Thyroid gland (tissue), 4 donors: ENCODE results near the gene WNT9A. TPM values are rescaled to one million over a fixed set of nuclear protein-coding genes. Genes with fewer than 3 reads are reported as not detected.
"Not testable (repeated sequence)": the region's sequence is repeated elsewhere in the genome, so short reads cannot be mapped to it uniquely, and the experiment has no call there.

ENCODE experiments used
- DNase-seq, 2 donors: peaks; one replicate each; pipeline ENCODE4 v3.0.0-alpha.2; 2019
- H3K27ac ChIP-seq, 3 donors: fragments of 200-600 bp; sonication (generic); 1 replicate in 2 of 3; 2 replicates in 1 of 3; pipeline ENCODE4 v1.5.1; 2016 to 2019; ENCODE audit warnings: mild to moderate bottlenecking in 1 of 3, moderate library complexity in 1 of 3
- H3K27me3 ChIP-seq: fragments of 200-600 bp; sonication (generic); one replicate; pipeline ENCODE4 v1.5.1; 2019
- H3K36me3 ChIP-seq, 2 donors: fragments of 200-600 bp; sonication (generic); one replicate each; pipeline ENCODE4 v1.5.1; 2016 to 2019
- H3K4me1 ChIP-seq, 2 donors: fragments of 200-600 bp; sonication (generic); one replicate each; pipeline ENCODE4 v1.5.1; 2017 to 2019
- H3K4me3 ChIP-seq, 3 donors: fragments of 200-600 bp; sonication (generic); replicated peaks in 1 of 3; 1 replicate in 2 of 3; 2 replicates in 1 of 3; pipeline ENCODE4 v1.5.1; 2016; ENCODE audit warnings: mild to moderate bottlenecking in 1 of 3
- H3K9me3 ChIP-seq: fragments of 200-600 bp; sonication (generic); one replicate; pipeline ENCODE4 v1.5.1; 2017
- POLR2A ChIP-seq, 2 donors: fragments of 450-650 bp; IDR thresholded peaks; one replicate each; pipeline ENCODE4 v1.6.1; 2017; ENCODE audit warnings: antibody characterized with exemption in 2 of 2, mild to moderate bottlenecking in 2 of 2, moderate library complexity in 1 of 2
- WGBS, 2 donors: methylation state at CpG; one replicate each; pipeline ENCODE4 v1.1.5; 2017; 5-methylcytosine and 5-hydroxymethylcytosine counted together
- intact Hi-C: fragments of 100-400 bp; cut with DNase I; formaldehyde crosslinking; loops from one replicate; pipeline ENCODE4 v1.15.1; 2023
- total RNA-seq, 4 donors: library from RNA; depleted of rRNA; stranded (reverse); fragments of >200 nt; gene quantifications; one replicate each; pipeline ENCODE4 v1.2.3, GENCODE V29; 2016
- TF ChIP-seq, protein P1 (sequence below), 6 experiments: fragments of 200-600 bp in 3 of 6; fragments of 450-650 bp in 3 of 6; sonication (generic) in 3 of 6; IDR thresholded peaks; one replicate each; pipeline ENCODE4 v1.5.1; 2016 to 2019; ENCODE audit warnings: antibody characterized with exemption in 6 of 6, mild to moderate bottlenecking in 2 of 6, inconsistent platforms in 1 of 6, moderate library complexity in 1 of 6

WNT9A gene, protein sequence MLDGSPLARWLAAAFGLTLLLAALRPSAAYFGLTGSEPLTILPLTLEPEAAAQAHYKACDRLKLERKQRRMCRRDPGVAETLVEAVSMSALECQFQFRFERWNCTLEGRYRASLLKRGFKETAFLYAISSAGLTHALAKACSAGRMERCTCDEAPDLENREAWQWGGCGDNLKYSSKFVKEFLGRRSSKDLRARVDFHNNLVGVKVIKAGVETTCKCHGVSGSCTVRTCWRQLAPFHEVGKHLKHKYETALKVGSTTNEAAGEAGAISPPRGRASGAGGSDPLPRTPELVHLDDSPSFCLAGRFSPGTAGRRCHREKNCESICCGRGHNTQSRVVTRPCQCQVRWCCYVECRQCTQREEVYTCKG
- total RNA-seq: 1 to 10 TPM; 2.5 to 4.3 (median 3.4) TPM

DNA sequence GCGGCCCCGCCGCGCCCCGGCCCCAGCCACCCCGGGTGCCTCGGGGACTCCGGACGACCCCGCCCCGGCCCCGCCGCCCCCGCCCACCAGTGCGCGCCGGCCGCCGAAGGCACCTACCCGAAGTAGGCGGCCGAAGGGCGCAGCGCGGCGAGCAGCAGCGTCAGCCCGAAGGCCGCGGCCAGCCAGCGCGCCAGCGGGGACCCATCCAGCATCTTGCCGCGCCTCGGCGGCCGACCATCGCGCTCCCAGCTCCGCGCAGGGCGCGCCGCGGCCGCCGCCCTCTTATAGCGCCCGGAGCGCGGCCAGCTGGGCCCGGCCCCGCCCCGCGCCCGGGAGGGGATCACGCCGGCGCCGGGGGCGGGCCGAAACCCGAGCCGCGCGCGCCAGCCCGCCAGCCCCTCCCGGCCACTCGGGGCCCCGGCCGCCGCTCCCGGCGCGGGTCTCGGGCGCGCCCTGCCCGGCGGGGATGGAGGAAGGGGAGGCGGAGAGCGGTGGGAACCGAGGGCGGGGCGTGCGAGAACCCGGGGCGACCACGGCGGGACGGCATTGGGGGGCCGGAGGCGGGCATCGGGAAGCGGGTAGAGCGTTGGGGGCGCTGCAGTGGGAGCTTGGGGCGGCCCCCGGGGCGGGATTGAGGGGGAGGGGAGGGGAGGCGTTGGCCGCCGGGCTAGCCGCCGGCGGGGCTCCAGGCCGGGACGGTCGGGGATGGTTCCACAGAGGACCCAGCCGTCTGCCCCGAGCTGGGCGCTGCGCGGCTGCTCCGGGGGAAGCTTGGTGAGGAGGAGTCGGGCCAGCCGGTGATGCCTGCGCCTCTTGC is at the start of gene WNT9A:
WNT9A (minus strand) TSS at position 257 of the 817 bp plus-strand sequence; CDS start at position 212, 45 bp downstream.
- Histone ChIP-seq H3K36me3 (no peaks in the 10 kb centered on the region), H3K4me1 (peaks cover 21 to 29% of the 10 kb centered on the region in 2 donors)

DNA sequence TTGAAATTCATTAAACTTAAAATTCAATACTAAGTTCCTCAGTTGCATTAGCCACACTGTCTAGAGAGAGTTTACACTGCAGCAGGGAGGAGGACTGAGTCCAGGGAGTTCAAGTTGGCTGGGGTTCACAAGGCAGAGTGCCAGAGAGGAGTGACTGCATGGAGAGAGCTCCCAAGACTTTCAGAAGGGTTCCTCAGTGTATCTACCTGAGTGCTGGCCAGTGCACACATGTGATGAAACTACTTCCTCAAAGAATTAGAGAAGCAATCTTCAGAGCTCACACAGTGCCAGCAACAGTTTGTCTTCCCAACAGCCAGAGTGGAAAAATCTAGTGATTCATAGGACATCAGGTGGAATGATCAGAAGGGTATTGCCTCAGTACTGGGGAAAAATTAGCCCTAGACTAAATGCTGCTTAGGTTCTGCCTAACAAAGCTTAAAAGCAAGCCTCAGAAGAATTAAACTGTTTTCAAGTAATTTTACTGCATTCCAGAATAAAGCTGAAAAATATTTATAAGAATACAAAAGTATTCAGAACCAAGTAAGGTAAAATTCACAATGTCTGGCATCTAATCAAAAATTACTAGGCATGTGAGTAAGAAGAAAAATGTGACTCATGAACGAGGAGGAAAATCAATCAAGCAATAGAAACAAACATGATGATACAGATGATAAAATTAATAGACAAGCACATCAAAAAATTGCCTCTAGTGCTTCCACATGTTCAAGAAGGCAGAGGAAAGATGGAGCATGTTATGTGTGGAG is 48.6 kb upstream of the WNT9A start:
- Histone ChIP-seq H3K9me3 (no peaks in the 10 kb centered on the region), H3K4me3 (no peak overlapping the region), H3K27ac (no peak overlapping the region), H3K27me3 (no peaks in the 10 kb centered on the region), H3K36me3 (no peaks in the 10 kb centered on the region), H3K4me1 (no peaks in the 10 kb centered on the region)
- intact Hi-C loops: no loop called here
- WGBS, 2 donors: 15 to 25% methylated on average over 1 of the region's 1 CpG
- TF ChIP-seq, protein P1, sequence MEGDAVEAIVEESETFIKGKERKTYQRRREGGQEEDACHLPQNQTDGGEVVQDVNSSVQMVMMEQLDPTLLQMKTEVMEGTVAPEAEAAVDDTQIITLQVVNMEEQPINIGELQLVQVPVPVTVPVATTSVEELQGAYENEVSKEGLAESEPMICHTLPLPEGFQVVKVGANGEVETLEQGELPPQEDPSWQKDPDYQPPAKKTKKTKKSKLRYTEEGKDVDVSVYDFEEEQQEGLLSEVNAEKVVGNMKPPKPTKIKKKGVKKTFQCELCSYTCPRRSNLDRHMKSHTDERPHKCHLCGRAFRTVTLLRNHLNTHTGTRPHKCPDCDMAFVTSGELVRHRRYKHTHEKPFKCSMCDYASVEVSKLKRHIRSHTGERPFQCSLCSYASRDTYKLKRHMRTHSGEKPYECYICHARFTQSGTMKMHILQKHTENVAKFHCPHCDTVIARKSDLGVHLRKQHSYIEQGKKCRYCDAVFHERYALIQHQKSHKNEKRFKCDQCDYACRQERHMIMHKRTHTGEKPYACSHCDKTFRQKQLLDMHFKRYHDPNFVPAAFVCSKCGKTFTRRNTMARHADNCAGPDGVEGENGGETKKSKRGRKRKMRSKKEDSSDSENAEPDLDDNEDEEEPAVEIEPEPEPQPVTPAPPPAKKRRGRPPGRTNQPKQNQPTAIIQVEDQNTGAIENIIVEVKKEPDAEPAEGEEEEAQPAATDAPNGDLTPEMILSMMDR (IDR thresholded peaks at IDR 0.05): no peak
- no peak for TF ChIP-seq POLR2A (IDR thresholded peaks at IDR 0.05)
- peak in 1 of 2 donors; percentile 58 for DNase-seq

More for the DNA sequence above, at the start of gene WNT9A:
- peak; percentile 35 to 87 for TF ChIP-seq POLR2A (IDR thresholded peaks at IDR 0.05)
- TF ChIP-seq, protein P1 (IDR thresholded peaks at IDR 0.05): no peak
- DNase-seq: peak; percentile 57 to 61
- Histone ChIP-seq H3K27ac (peak within 1 kb of the TSS in 2 of 3 donors; percentile 38 to 78), H3K27me3 (no peaks in the 10 kb centered on the region), H3K4me3 (peak within 1 kb of the TSS in 2 of 3 donors; percentile 1 to 52), H3K9me3 (no peaks in the 10 kb centered on the region)
- 0% methylated on average over 7 to 39 of the region's 120 CpGs for WGBS, 2 donors
- intact Hi-C loops: loop anchor here (5.0 kb wide), 2 partner anchors 134 to 186 kb away; partner anchors contain the start of gene ARF1

DNA sequence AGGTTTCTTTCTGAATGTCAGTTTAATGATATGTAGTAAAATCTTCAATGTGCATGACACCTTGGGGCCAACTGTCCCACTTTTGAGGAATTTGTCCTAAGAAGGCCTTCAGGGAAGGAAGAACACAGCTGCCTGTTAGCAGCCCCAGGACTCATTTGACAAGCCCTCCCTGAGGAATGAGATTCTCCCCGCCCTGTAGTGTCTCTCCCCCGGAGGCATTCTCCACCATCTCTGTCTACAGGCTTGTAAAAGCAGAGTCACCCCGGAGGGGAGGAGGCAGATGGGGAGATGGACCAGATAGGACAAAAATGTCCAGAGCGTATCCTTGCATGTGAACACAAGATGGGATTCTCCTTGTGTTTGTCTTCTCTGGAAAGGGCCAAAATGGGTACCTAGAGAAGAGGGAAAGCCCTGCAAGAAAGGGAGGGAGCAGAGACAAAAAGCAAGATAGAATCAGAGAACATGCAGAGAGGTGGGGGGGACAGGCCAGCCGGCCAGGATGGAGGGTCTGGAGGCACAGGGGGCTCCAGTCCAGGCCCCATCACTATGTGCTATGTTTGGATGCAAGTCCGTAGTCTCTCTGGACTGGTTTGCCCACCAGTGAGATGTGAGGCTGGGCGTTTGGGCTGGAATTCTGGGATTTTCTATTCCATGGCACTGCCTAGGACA is 47.0 kb upstream of the WNT9A start:
- WGBS, 2 donors: 71 to 72% methylated on average over 7 of the region's 7 CpGs

GRCh38 chr1:227987181-227987580 is 39.4 kb upstream of the WNT9A start:
- TF ChIP-seq POLR2A (IDR thresholded peaks at IDR 0.05): no peak
- TF ChIP-seq, protein P1 (IDR thresholded peaks at IDR 0.05): no peak
- no peak for DNase-seq
- Histone ChIP-seq H3K4me3 (no peak overlapping the region), H3K27ac (no peak overlapping the region), H3K9me3 (no peaks in the 10 kb centered on the region), H3K36me3 (no peaks in the 10 kb centered on the region), H3K4me1 (no peaks in the 10 kb centered on the region), H3K27me3 (no peaks in the 10 kb centered on the region)
- intact Hi-C loops: no loop called here
- WGBS, 2 donors: 93 to 94% methylated on average over 2 of the region's 2 CpGs

More for the DNA sequence above, 47.0 kb upstream of the WNT9A start:
- no peaks in the 10 kb centered on the region for H3K9me3 ChIP-seq
- no peaks in the 10 kb centered on the region for H3K4me1 ChIP-seq
- intact Hi-C loops: no loop called here
- H3K4me3 ChIP-seq: no peak overlapping the region
- no peak overlapping the region for H3K27ac ChIP-seq
- TF ChIP-seq POLR2A (IDR thresholded peaks at IDR 0.05): no peak
- TF ChIP-seq, protein P1 (IDR thresholded peaks at IDR 0.05): no peak
- H3K27me3 ChIP-seq: no peaks in the 10 kb centered on the region
- DNase-seq: no peak
- no peaks in the 10 kb centered on the region for H3K36me3 ChIP-seq

DNA sequence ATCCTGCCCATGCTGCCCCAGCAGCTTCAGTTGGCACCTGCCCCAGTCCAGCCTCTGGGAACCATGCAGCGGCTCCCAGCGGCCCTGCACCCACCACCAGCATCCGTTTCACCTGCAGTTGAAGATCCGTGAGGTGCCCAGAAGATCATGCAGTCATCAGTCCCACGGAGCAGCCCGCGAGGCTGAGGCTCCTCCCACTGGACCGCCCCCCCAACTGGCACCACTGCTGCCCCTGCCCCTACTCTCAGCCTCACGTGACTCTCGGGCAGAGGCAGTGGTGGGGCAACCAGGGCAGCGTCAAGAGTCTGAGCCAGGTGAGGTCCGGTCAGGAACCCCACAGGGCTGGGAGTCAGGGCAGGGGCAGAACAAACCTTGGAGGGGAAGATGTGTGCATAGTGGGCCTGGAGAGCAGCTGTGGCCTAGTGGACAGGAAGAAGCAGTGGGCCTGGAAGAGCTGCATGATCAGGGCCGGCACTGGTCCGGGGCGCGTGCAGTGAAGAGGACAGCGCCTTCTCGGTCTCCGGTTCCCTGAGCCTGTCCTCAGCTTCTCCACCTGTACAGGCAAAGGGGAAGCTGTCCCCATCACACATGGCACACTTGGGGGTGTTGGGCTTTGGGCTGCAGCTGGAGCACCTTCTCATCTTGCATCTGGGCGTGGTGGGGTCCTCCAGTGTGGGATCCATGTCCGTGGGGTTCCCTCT is 28.0 kb upstream of the WNT9A start:
- not testable (repeated sequence) for H3K27me3 ChIP-seq

GRCh38 chr1:227973724-227974288 is 26.1 kb upstream of the WNT9A start:
- H3K4me3 ChIP-seq, H3K4me1 ChIP-seq, H3K9me3 ChIP-seq, H3K27ac ChIP-seq, DNase-seq, intact Hi-C loops, H3K27me3 ChIP-seq, H3K36me3 ChIP-seq: not testable (repeated sequence)
- 94% methylated on average over 17 to 23 of the region's 32 CpGs for WGBS, 2 donors

More for the DNA sequence above, 28.0 kb upstream of the WNT9A start:
- 76 to 82% methylated on average over 6 to 14 of the region's 21 CpGs for WGBS, 2 donors
- intact Hi-C loops, H3K4me1 ChIP-seq, DNase-seq, H3K27ac ChIP-seq, H3K4me3 ChIP-seq, H3K36me3 ChIP-seq, H3K9me3 ChIP-seq: not testable (repeated sequence)
